ENCODE data around the gene CXorf65. TPM values are rescaled to one million over a fixed set of nuclear protein-coding genes. Genes with fewer than 3 reads are reported as not detected.

The CXorf65 gene
- not detected for total RNA-seq

DNA sequence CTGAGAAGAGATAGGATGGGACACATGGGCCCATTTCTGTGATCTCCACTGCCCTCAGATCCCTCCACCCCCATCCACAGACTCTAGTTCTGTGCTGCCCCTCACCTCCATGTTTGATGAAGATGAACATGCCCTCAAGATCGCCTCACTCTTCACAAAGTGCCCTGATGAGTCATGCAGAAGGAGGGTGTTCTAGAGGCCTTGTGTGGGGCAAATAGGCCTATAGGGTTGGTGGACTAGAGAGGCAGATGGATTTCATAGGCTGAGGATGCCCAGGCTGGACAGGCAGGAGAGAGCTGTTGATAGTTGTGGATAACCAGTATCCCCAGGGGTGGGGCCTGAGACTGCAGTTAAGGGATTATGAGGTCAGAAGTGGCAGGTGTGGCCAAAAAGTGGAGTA, at the start of gene CXorf65:
Gene CXorf65 (minus strand): TSS at position 314 of the 400 bp plus-strand sequence. CDS start 184 bp downstream, at position 130.
- TF ChIP-seq EP300 (IDR thresholded peaks at IDR 0.05) (no peak), POLR2A (IDR thresholded peaks at IDR 0.05; ENCODE audit: low read depth) (no peak), POLR2AphosphoS5 (IDR thresholded peaks at IDR 0.05) (no peak)
- TF ChIP-seq, protein P1, sequence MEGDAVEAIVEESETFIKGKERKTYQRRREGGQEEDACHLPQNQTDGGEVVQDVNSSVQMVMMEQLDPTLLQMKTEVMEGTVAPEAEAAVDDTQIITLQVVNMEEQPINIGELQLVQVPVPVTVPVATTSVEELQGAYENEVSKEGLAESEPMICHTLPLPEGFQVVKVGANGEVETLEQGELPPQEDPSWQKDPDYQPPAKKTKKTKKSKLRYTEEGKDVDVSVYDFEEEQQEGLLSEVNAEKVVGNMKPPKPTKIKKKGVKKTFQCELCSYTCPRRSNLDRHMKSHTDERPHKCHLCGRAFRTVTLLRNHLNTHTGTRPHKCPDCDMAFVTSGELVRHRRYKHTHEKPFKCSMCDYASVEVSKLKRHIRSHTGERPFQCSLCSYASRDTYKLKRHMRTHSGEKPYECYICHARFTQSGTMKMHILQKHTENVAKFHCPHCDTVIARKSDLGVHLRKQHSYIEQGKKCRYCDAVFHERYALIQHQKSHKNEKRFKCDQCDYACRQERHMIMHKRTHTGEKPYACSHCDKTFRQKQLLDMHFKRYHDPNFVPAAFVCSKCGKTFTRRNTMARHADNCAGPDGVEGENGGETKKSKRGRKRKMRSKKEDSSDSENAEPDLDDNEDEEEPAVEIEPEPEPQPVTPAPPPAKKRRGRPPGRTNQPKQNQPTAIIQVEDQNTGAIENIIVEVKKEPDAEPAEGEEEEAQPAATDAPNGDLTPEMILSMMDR (IDR thresholded peaks at IDR 0.05) = no peak
- no peak within 1 kb of the TSS for H3K27ac ChIP-seq (replicated peaks in 1 of 4)
- peaks cover 0 to 12% (median 3%) of the 10 kb centered on the region in 4 donors for H3K4me1 ChIP-seq
- no peaks in the 10 kb centered on the region for H3K36me3 ChIP-seq
- no peaks in the 10 kb centered on the region for H3K9me3 ChIP-seq
- H3K4me3 ChIP-seq = no peak within 1 kb of the TSS
- WGBS = 43% methylated on average over 1 of the region's 1 CpG
- intact Hi-C loops (cut with DNase I) = no loop called here
- no peak for DNase-seq (ENCODE audit: extremely low spot score)
- peaks cover 0 to 8% (median 0%) of the 10 kb centered on the region in 4 donors for H3K27me3 ChIP-seq

DNA sequence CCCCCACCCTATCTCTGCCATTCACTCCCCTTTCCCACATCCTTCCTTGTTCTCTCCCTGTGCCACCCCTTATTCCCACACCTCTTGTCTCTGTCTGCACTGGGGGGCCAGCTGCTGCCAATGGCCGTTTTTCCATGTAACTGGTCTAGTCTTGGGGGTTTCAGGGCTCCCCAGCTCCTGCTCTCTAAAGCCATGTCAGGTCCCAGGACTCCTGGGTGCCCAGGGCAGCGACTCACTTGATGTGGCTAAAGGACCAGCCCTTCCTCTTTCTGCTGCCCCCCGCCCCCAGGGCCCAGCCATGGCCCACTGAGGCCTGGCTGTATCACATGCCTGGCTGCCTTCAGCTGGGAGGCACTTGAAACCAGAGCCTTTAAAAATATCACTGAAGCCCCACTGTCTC, 48.1 kb upstream of the CXorf65 start:
- intact Hi-C loops (cut with DNase I) = no loop called here
- H3K9me3 ChIP-seq = no peaks in the 10 kb centered on the region
- TF ChIP-seq, protein P1 (IDR thresholded peaks at IDR 0.05) = no peak
- no peak for TF ChIP-seq EP300 (IDR thresholded peaks at IDR 0.05)
- no peak for TF ChIP-seq POLR2AphosphoS5 (IDR thresholded peaks at IDR 0.05)
- no peak for TF ChIP-seq POLR2A (IDR thresholded peaks at IDR 0.05; ENCODE audit: low read depth)
- DNase-seq (ENCODE audit: extremely low spot score) = no peak
- H3K4me3 ChIP-seq = no peak overlapping the region
- 68% methylated on average over 3 of the region's 3 CpGs for WGBS
- H3K36me3 ChIP-seq = no peaks in the 10 kb centered on the region
- no peaks in the 10 kb centered on the region for H3K27me3 ChIP-seq
- no peak overlapping the region for H3K27ac ChIP-seq (replicated peaks in 1 of 4)
- H3K4me1 ChIP-seq = no peaks in the 10 kb centered on the region

DNA sequence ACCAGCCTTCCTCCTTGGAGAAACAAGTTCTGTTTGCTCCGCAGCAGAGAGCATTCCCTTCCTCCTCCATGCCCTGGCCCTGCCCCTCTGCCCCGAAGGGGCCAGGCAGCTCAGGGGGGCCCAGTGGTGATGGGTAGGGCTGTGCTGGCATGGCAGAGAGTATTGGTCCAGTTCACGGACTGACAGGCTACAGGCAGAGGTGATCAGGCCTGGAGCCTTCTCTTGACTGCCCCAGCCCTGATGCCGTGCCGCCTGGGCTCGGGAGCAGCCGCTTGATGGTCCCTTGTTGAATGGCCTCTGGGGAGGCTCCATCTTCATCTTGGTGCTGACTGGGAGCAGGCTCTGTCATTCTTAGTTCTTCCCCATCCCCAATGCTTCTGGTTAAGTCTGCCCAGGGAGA, 47.7 kb upstream of the CXorf65 start:
- intact Hi-C loops (cut with DNase I) = no loop called here
- no peak overlapping the region for H3K27ac ChIP-seq (replicated peaks in 1 of 4)
- H3K4me1 ChIP-seq = no peaks in the 10 kb centered on the region
- no peaks in the 10 kb centered on the region for H3K9me3 ChIP-seq
- DNase-seq (ENCODE audit: extremely low spot score) = no peak
- H3K27me3 ChIP-seq = no peaks in the 10 kb centered on the region
- H3K4me3 ChIP-seq = no peak overlapping the region
- WGBS = 100% methylated on average over 4 of the region's 7 CpGs
- no peaks in the 10 kb centered on the region for H3K36me3 ChIP-seq
- TF ChIP-seq EP300 (IDR thresholded peaks at IDR 0.05) = no peak
- TF ChIP-seq, protein P1 (IDR thresholded peaks at IDR 0.05) = no peak
- TF ChIP-seq POLR2A (IDR thresholded peaks at IDR 0.05; ENCODE audit: low read depth) = no peak
- no peak for TF ChIP-seq POLR2AphosphoS5 (IDR thresholded peaks at IDR 0.05)

DNA sequence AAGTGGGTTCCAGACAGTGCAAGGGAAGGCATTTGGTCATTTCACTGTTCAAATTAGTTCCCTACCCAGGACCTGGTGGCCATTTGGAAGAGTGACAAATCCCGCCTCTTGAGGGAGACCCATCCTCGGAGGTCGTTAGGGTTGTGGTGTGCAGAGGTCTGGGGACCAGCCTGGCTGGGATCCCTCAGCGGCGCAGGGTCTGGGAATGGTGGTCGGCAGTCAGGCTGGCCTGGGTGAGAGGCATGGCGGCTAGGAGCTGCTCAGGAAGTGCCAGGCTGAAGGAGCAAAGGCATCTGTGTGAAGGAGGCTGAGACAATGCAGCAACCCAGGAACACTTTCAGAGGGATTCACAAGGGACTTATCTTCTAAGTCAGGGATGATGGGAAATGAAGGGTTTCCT, 44.8 kb upstream of the CXorf65 start:
- H3K36me3 ChIP-seq = no peaks in the 10 kb centered on the region
- H3K27me3 ChIP-seq = no peaks in the 10 kb centered on the region
- WGBS = 69% methylated on average over 7 of the region's 7 CpGs
- no peak overlapping the region for H3K4me3 ChIP-seq
- peaks cover 0 to 6% (median 0%) of the 10 kb centered on the region in 4 donors for H3K4me1 ChIP-seq
- no peak for DNase-seq (ENCODE audit: extremely low spot score)
- no peaks in the 10 kb centered on the region for H3K9me3 ChIP-seq
- TF ChIP-seq POLR2A (IDR thresholded peaks at IDR 0.05; ENCODE audit: low read depth) (no peak), POLR2AphosphoS5 (IDR thresholded peaks at IDR 0.05) (no peak), EP300 (IDR thresholded peaks at IDR 0.05) (no peak)
- TF ChIP-seq, protein P1 (IDR thresholded peaks at IDR 0.05) = no peak
- no peak overlapping the region for H3K27ac ChIP-seq (replicated peaks in 1 of 4)
- intact Hi-C loops (cut with DNase I) = no loop called here

DNA sequence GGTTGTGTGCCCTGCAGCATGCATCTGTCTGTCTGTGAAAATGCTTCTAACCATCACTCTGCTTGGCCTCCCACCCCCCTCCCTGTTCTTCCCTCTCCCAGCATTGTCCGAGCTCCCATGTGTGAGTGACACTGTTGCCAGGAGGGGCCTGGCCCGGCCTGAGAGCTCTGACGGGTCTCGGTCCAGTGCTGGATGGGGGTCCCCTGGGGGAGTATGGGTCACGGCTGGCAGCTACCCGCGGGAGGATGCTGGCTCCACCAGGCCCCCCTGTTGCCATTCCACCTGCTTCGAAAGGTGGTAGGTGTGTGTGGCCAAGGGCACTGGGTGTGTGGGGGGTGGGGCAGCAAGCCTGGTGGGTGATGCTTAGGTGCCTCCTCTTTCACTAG, 41.7 kb upstream of the CXorf65 start:
- H3K36me3 ChIP-seq = no peaks in the 10 kb centered on the region
- DNase-seq (ENCODE audit: extremely low spot score) = no peak
- TF ChIP-seq POLR2AphosphoS5 (IDR thresholded peaks at IDR 0.05) (no peak), EP300 (IDR thresholded peaks at IDR 0.05) (no peak), POLR2A (IDR thresholded peaks at IDR 0.05; ENCODE audit: low read depth) (no peak)
- TF ChIP-seq, protein P1 (IDR thresholded peaks at IDR 0.05) = no peak
- H3K4me3 ChIP-seq = no peak overlapping the region
- intact Hi-C loops (cut with DNase I) = no loop called here
- WGBS = no CpG with 5 or more reads among the region's 8 CpGs
- no peak overlapping the region for H3K27ac ChIP-seq (replicated peaks in 1 of 4)
- peaks cover 5 to 34% (median 26%) of the 10 kb centered on the region in 4 donors for H3K4me1 ChIP-seq
- no peaks in the 10 kb centered on the region for H3K9me3 ChIP-seq
- no peaks in the 10 kb centered on the region for H3K27me3 ChIP-seq

Data from esophagus muscularis mucosa (tissue), 4 donors.